IPS DF 4.7 (cell line): ENCODE measurements around the gene BMPR1B.

ENCODE experiments used
- DNase-seq: peaks from one replicate; pipeline ENCODE4 v3.0.0-alpha.2; 2013; ENCODE audit warnings: low spot score; ENCODE audit errors: extremely low read depth

Gene BMPR1B

DNA sequence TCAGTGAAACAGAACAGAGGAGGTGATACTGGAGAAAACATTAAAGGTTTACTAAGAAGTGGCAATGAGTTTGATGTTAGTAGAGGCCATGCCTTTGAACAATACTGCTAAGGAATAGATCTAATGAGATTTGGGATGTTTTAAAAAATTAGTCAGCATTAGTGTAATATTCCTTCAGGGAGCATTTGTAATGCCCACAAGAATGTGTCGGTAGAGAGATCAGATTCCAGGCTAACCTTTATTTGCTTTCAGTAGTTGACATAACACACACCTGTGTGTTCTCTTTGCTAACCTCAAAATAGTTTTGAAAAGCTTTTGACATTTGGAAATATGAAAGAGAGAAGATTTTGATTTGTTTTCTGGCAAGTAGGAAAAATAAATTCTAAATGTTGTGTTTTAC, 328.8 kb downstream of the BMPR1B start:
- no peak for DNase-seq

DNA sequence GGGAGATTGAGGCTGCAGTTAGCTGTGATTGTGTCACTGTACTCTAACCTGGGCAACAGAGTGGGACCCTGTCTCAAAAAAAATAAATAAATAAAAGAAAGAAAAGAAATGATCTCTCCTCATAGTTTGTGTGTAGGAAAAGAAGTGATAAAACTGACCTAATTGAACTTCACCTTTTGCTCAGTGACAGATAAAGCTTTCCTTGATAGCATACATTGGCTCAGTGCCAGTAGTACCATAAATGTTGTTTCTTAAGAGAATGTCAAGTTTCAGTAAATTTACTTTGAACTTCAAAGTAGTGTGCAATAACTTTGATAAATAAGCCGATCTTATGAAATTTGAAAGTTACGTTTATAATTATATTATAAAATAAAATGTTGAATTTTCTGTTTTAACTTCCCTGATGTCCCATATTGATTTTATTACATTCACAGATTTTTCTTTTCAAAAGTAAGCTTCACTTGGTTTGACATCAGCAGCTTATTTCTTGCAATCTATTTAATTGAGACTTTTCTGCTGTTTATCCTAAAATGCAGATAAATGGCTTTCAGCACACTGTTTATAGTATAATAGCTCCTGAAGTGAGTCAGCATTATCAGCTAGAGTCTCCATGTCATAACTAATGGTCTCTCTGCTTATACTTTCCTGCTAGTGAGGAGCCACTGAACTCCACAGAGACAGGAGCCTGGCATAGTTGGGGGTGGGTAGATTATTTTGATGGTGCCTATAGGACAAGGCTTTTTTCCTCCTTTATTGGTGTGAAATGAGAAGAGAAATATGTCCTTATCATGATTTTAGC, 330.1 kb downstream of the BMPR1B start:
- no peak for DNase-seq

DNA sequence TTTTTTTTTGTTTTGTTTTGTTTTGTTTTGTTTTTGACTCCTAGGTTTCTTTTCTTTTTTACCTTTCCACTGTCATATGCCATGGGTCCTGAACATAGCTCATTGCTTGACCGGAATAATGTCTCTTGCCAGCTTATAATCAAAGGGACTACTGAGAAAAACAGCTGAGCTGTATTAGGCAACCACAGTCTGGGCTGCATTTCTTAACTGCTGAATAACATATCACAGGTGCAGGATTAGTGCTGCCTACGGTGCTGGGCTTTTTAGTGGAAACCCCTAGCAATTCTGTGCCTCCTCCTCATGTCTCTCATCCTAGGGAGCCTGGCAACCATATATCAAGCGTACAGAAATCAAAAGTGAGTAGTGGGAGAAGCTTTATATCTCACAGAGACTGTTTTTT, 333.5 kb downstream of the BMPR1B start:
- DNase-seq: no peak

DNA sequence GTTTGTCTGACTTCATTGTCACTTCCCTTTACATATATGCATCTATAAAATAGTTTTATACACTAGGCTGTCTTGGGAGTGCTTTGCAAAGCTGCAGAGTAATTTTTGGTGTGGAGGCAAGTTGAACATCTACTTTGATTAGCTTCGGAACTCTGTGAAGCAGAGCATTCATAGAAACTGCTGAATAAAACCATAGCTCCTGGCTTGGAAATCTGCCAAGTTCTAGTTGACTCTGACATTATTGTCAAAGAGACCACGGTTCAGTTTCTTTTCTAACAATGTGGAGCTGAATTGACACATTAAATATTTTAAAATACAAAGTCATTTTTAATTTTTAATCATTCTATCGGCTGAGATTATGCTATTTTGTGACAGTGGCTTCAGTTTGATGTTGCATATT, 335.0 kb downstream of the BMPR1B start:
- no peak for DNase-seq

DNA sequence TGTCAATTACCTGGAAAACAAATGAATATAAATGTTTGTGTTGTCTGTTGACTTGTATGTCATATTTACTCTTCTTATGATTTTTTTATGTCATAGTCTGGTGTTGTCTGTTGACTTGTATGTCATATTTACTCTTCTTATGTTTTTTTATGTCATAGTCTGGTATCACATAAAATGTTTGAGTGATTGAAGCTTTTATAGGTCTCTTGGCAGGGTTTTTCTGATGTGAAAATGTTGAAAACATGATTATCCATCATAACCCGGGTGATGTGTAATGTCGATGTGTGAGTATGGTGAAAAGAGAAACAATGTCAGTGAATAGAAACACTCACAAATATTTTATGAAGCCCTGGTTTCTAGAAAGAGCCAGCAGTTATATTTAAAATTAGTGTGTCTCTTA, 335.7 kb downstream of the BMPR1B start:
- no peak for DNase-seq

DNA sequence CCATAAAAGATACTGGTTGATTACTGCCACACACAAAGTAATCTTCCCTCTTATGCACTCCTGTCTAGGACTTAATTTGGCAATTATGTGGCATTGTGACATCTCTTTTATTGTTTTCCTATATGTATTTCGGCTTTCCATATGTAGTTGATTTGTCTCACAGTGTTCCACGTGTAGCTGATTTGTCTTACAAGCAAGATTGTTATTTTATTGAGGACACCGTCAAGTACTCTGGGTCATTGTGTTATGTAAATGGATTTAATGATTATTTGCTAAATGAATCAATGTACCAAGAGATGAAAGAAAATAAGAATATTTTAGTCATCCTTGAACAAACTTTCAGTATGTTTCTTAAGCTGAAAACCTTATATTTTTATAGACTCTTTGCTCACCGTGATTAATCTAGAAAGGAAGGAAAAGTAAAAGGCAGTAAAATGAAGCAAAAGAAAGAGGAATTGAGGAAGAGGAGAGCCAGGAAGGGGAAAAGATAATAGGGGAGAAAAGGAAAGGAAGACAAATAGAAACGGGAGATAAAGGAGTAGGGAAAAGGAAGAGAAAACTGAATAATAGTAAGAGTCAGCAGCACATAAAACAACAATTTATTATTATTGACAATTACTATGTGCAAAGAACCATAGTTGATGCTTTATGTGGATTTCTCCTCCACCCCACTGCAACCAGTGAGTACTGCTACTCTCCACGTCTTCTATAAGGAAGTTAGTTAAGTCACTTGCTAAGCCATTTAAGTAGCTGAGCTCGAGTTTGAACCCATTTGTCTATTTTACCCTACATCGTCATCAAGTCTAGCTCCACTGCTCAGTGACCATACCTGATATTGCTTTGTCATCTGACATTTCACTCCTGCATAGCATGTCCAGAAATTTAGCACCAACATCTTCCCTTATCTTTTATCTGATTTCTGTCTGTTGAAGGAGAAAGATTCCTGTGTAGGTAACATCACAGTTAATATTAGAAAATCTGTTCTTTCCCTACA, 336.5 kb downstream of the BMPR1B start:
- no peak for DNase-seq

DNA sequence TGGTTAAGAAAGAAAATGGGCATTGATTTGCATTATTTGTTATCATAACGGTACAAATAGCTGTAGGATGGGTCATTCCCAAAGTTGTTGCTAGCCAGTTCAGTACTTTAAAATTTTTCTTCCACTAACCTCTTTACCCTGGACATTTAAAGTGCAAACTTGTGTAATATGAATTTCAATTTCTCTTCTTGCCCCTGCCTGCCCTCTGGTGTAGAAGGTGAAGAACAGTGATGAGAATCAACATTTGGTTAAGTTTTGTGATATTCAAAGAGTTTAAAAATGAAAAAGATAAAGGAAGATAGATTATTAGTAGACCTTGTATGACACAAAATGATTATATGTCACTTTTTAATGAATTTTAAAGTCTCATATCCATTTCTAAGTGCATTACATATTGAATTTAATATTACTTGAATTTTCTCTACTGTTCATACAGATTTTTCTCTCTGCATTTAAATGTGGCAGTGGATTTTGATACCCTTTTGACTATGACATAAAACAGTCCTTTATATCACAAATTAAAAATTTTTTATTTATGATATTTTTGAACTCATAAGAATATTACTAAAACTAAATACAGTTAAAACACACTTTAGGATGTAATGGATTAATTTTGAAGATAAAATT, 337.7 kb downstream of the BMPR1B start:
- no peak for DNase-seq

DNA sequence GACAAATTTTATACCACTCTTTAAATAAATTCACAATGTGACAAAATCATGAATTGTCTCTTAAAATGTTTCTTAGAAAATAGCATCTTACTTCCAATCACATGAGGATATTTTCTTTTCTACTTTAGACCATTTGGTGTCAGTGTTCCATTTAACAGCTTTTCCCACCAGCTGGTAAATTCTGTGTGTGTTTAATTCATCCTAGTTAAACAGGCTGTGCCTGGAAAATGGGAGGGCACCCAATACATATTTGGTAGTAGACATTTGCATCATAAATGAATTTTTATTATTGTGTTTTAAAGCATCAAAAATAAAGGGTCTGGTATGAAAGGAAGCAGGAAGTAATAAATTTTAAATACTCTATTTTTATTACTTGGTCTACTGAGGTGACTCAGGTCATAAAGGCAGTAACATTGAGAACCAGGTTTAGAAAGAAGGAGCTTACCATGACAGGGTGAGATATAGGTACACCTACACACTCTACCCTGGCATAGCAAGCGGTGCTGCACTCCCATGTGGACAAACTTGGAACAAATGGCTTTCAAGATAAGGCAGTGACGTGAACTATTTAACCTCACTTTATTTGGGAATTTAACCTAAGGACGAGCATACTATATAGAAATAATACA, 344.5 kb downstream of the BMPR1B start:
- no peak for DNase-seq

DNA sequence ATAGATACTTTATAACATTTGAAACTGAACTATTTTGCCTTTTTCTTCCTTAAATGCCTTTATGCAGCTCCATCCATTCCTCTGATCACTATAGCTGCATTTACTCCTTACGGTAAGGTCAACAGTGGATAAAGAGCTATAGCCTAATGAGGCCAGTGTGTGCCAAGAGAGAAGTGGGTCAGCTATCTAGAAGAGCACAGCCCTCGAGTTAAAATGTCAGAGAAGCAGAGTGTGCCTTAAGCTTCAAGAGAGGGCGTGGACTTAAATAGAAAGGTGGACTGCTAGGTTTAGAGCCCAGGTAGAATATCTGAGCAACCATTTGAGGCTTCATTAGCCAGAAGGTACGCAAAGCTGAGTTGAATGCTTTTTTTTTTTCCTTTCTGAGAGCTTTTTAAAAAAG, 347.4 kb downstream of the BMPR1B start:
- DNase-seq: no peak

DNA sequence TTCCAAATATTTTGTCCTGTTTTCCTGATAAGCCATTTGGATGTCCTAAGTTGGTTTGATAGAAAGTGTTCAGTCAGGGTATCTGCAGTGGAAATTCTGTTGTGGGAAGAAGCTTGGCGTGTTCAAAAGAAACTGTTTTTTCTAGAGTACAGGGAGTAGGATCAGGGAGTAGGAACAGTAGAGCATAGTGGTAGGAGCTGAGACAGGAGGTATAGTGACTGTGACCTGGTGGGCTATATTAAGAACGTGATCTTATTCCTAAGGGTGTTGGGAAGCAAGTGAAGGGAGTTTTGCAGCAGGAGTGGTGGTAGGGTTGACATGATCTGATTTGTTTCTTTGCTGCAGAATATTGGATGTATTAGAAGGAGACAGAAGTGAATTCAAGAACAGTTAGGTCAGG, 348.2 kb downstream of the BMPR1B start:
- no peak for DNase-seq

DNA sequence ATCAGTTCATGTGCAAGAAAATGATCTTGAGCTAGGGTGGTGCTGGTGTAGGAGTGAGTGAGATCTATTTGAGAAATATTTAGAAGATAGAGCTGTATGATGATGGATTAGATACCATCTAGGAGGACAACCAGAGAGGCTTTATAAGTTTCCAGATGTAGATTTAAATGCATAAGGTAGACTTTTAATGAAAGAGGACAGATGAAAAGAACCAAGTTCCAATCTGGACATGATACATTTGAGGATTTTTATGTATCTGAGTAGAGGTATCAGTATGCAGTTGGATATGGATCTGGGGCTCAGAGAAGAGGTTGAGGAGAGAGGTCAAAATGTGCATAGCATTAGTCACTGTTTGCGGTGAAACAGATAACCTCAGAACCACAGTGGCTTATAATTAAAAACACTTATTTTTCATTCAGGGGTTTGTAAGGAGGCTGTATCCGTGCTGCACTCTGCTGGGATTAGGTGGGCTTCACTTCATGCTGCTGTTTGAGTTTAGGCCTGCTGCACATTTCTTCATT, 348.7 kb downstream of the BMPR1B start:
- DNase-seq: no peak

DNA sequence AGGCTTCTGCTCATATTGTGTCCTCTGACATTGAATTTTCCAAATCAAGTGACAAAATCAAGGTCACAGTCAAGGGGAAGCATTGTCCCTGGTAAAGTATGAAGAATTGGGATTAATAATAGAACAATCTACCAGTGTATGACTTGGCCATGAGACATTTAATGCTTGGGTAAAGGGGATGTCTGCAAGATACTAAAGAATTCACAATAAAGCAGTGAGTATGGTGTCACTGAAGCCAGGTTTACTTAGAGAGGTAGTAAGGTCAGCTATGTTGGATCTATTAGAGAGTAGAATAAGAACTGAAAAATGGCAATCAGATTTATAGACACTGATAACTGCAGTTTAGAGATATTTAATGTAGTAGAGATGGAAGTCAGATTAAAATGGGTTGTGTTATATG, 349.2 kb downstream of the BMPR1B start:
- DNase-seq: no peak

DNA sequence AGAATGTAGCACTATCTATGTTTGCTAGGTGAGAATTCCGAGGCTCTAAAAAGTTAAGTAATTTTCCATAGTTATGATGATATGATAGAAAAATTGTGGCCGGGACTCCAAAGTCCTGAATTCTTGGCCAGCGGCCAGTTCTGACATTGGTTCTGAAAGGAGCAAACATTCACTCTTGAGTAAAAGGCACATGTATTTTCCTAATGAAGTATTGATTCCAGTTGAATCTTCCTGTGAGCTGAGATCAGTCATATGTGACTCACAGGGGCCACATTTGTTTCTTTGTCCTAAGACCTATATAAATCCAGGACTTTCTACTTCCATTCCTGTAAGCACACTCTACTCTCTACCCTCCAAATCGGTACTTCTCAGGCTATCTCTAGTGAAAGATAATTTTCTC, 349.9 kb downstream of the BMPR1B start:
- DNase-seq: no peak

DNA sequence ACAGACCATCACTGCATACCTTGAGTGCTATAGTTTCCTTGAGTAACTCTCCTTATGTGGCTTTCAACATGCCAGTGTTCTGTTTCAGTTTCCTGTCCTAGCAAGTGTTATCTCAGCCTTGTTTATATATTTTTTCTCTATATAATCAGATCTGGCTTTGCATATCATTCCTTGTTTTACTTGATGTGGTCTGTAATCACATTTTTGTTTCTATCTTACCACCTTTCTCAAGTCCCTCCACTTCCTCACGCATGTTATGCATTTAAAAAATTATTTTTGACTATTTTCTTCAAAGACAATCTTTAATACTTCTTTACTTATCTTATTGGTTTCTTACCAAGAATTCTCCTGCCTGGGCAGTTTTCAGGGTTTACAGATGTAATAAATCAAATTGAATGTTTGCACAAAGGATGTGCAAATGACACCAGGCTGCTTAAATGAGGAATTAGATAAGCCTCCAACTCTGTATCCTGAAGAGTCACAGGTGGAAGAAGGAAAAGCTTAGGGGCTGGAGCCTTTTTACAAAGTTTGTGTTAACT, 351.2 kb downstream of the BMPR1B start:
- no peak for DNase-seq

DNA sequence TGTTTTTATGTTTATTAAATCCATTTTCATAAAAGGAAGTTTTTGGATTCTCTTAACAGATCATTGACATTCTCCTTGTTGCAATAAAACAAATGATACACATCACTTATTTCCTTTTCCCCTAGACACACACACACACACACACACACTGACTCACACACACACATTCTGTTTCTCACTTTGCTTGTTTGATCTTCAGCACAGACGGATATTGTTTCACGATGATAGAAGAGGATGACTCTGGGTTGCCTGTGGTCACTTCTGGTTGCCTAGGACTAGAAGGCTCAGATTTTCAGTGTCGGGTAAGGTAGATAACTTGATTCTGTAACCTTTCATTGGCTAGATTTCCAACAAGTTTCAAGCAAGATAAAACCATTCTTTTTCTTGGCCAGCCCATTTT, 356.8 kb downstream of the BMPR1B start:
- DNase-seq: no peak

DNA sequence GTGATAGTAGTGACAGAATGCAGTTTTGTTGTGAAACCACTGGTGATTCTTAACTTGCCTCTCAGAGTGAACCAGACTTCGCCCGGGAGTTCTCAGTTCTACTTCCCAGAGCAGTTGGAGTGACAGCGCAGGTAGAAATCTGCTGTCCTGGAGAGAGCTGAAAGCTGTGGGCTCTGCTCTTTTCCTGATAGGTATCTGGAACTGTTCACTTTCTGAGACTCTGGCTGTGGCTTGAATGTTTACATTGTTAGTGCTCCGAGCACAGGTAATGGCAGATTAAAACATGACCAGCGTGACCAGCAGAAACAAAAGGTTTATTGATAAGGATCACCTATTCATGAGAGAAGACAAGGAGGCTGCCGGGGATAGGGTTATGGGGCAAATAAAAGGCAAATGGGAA, 360.7 kb downstream of the BMPR1B start:
- DNase-seq: no peak

DNA sequence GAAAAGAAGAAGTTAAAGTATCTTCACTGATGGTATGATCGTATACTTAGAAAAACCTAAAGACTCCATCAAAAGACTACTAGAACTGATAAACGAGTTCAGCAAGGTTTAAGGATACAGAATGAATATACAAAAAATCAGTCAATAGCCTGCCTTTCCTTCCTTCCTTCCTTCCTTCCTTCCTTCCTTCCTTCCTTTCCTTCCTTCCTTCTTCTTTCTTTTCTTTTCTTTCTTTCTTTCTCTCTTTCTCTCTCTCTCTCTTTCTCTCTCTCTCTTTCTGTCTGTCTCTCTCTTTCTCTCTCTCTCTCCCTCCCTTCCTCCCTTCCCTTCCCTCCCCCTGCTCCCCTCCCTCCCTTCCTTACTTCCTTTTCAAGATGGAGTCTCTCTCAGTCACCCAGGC, 362.7 kb downstream of the BMPR1B start:
- DNase-seq: no peak

DNA sequence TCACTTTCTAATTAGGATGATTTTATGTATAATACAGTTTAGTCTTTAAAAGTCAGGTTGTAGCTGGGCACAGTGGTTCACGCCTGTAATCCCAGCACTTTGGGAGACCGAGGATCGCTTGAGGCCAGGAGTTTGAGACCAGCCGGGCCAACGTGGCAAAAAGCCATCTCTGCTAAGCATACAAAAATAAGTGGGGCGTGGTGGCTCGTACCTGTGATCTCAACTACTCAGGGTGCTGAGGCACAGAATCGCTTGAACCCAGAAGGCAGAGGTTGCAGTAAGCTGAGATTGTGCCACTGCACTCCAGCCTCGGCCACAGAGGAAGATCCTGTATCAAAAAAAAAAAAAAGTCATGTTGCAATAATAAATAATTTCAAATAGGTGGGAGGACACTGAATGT, 364.2 kb downstream of the BMPR1B start:
- no peak for DNase-seq

DNA sequence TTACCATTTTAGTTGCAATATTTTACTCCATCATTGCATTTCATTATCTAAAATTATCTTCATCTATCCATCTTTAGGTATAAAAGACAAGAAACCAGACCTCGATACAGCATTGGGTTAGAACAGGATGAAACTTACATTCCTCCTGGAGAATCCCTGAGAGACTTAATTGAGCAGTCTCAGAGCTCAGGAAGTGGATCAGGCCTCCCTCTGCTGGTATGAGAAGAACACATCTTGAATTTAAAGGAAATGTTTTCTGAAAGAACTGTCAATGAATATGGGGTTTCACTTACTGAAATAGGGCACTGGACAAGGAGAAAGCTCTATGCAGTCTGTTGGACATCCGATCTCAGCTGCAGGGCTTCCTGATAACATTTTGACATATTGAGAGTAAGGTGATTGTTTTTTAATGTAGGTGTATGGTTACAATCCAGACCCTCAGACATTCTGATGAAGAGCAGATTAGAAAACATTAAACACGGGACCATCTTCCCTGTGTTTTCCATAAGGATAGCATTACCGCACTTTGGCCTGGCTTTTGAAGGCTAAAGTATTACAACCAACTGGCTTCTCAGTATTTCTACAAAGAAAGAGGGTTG, 367.2 kb downstream of the BMPR1B start:
- DNase-seq: peak; percentile 25

DNA sequence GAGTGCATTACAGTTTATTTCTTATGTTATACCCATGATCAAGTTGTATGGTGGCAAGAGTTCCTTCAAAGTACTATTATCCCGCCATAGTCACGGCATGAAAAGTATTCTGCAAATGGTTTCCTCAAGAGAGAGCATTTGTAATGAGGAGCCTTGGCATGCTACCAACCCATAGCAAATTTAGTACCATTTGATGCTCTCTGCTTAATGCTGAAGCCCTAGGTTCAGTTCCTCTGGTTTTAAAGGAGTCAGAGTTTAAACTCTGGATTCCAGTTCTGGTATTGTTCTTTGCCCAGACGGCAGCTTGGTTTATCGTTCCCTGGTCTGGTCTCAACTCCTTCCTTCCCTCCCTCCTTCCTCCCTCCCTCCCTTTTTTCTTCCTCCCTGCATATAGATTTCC, 371.3 kb downstream of the BMPR1B start:
- DNase-seq: no peak
